ENCODE data around the gene PGM2L1.

Gene PGM2L1

GRCh38 chr11:74288161-74288560 lies 110.1 kb downstream of the PGM2L1 start:
- no peak for FAIRE-seq

- FAIRE-seq: no peak
Observed at GRCh38 chr11:74284466-74284865, 113.8 kb downstream of the PGM2L1 start.

GRCh38 chr11:74283580-74284180 lies 114.6 kb downstream of the PGM2L1 start:
- no peak for FAIRE-seq

- FAIRE-seq: no peak
Observed at GRCh38 chr11:74282914-74283371, 115.3 kb downstream of the PGM2L1 start.

GRCh38 chr11:74282421-74282820 lies 115.8 kb downstream of the PGM2L1 start:
- FAIRE-seq: no peak

- no peak for FAIRE-seq
Observed at GRCh38 chr11:74280494-74280893, 117.7 kb downstream of the PGM2L1 start.

Measured in colon (tissue), 2 donors.